ENCODE measurements around the gene VARS1.

Gene VARS1

DNA sequence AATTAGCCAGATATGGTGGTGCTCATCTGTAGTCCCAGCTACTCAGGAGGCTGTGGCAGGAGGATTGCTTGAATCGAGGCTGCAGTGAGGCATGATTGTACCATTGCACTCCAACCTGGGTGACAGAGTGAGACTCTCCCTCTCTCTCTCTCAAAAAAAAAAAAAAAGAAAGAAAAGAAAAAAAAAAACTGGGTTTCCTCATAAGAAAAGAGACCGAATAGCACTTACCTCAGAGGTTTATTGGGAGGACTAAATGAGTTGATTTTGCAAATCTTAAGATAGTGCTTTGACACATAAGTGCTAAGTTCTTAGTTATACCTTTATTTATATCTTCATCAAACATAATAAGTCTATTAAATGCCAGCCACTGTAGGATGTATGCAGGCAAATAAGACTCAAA lies 24.7 kb downstream of the VARS1 start:
- TF ChIP-seq ARNT (IDR thresholded peaks at IDR 0.05) (no peak), CTBP1 (IDR thresholded peaks at IDR 0.05; ENCODE audit: borderline replicate concordance) (no peak), ZNF384 (IDR thresholded peaks at IDR 0.05) (0 out of 2 replicates have a peak, but pooled peaks have one; percentile 45), FOXK2 (IDR thresholded peaks at IDR 0.05) (no peak), LEF1 (IDR thresholded peaks at IDR 0.05; ENCODE audit: borderline replicate concordance) (no peak)
- no peak for DNase-seq (ENCODE audit: extremely low spot score)
- ChIA-PET POLR2A (interaction anchor here (0.6 to 1.2 kb wide), 2 partner anchors 41 to 70 kb away, joined by 4 to 7 read pairs; no protein-coding TSS in a partner anchor), CTCF (interaction anchor here (0.9 to 3.1 kb wide), 4 partner anchors 20 to 172 kb away, joined by 3 to 13 read pairs (median 8); partner anchors contain the start of gene DDAH2)

DNA sequence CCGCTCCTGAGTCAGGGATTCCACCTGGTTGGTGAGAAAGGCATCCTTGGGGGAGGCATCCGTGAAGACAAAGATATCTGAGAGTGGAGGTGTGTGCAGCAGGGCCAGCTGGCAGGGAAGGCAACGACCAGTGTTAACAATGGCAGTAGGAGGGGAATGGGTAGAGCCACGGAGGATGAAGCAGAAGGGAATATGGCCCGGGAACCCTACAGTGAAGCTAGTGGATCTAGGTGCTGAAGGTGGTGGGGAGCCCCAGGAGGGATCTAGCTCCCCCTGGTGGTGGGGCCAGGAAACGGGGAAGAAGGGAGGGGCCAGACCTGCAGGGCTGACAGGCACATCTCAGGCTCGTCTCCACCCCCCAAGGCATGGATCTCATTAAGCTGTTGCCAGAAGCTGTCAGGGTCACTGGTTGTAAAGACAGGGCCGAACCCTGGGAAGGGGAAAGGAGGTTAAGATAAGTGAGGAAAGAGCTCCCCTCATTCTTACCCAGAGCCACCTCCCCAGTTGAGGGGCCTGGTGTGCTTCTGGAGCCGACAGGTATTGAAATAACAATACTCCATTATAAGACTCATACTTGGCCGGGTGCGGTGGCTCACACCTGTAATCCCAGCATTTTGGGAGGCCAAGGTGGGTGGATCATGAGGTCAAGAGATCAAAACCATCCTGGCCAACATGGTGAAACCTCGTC lies 25.7 kb downstream of the VARS1 start:
- DNase-seq (ENCODE audit: extremely low spot score): peak; percentile 95
- ChIA-PET CTCF (interaction anchor here (0.5 to 3.1 kb wide), 21 partner anchors 9 to 171 kb away, joined by 3 to 19 read pairs (median 4); partner anchors contain the start of genes ABHD16A, DDAH2, LY6G5C and MSH5), POLR2A (interaction anchor here (0.6 to 1.4 kb wide), 8 partner anchors 30 to 105 kb away, joined by 3 to 8 read pairs (median 5); partner anchors contain the start of genes CLIC1, GPANK1, HSPA1A and HSPA1B)
- TF ChIP-seq, protein P1, sequence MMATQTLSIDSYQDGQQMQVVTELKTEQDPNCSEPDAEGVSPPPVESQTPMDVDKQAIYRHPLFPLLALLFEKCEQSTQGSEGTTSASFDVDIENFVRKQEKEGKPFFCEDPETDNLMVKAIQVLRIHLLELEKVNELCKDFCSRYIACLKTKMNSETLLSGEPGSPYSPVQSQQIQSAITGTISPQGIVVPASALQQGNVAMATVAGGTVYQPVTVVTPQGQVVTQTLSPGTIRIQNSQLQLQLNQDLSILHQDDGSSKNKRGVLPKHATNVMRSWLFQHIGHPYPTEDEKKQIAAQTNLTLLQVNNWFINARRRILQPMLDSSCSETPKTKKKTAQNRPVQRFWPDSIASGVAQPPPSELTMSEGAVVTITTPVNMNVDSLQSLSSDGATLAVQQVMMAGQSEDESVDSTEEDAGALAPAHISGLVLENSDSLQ (IDR thresholded peaks at IDR 0.05): peak; percentile 76
- no peak for TF ChIP-seq FOXA1 (IDR thresholded peaks at IDR 0.05)

DNA sequence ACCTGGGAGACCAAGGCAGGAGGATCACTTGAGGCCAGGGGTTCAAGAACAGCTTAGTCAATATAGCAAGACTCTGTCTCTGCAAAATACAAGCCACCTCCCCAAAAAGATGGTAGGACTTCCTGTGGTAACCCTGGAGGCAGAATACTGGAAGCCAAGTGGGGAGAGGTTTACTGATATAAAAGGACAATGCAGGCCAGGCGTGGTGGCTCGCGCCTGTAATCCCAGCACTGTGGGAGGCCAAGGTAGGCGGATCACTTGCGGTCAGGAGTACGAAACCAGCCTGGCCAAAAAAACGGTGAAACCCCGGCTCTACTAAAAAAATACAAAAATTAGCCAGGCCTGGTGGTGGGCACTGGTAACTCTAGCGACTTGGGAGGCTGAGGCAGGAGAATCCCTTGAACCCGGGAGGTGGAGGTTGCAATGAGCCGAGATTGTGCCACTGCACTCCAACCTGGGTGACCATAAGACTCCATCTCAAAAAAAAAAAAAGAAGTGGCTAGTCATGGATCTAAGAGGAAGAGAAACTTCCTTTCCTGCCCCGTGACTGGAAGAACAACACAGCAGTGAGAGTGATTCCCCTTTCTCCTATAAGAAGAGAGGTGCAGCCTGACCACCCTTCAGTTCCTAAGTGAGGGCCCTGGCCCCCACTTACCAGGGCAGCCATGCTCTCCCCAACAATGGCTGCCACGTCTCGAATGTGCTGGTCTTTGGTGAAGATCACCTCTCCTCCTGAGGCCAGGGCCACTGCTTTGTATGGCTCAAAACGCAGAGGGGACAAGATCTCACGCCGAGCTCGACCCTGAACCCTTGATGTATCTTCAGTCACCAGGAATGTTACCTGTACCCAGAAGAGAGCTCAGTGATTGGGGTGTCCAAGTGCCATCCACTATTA lies 26.9 kb downstream of the VARS1 start:
- POLR2A ChIA-PET: interaction anchor here (1.4 kb wide), 1 partner anchor 59 kb away, joined by 7 read pairs; the partner anchor contains the start of gene HSPA1B
- TF ChIP-seq NFRKB (IDR thresholded peaks at IDR 0.05) (no peak), LEF1 (IDR thresholded peaks at IDR 0.05; ENCODE audit: borderline replicate concordance) (no peak), SP1 (IDR thresholded peaks at IDR 0.05) (no peak), ZNF384 (IDR thresholded peaks at IDR 0.05) (no peak), FOXA1 (IDR thresholded peaks at IDR 0.05) (no peak), FOXK2 (IDR thresholded peaks at IDR 0.05) (no peak), HDGF (IDR thresholded peaks at IDR 0.05; ENCODE audit: borderline replicate concordance) (no peak), ELF4 (IDR thresholded peaks at IDR 0.05) (no peak), SUZ12 (IDR thresholded peaks at IDR 0.05) (no peak), FOXM1 (IDR thresholded peaks at IDR 0.05; ENCODE audit: borderline replicate concordance) (no peak), ARNT (IDR thresholded peaks at IDR 0.05) (no peak), CTBP1 (IDR thresholded peaks at IDR 0.05; ENCODE audit: borderline replicate concordance) (no peak), TARDBP (IDR thresholded peaks at IDR 0.05) (no peak), L3MBTL2 (conservative IDR thresholded peaks at IDR 0.05) (no peak)
- TF ChIP-seq, protein P1 (IDR thresholded peaks at IDR 0.05): no peak
- CTCF ChIA-PET: interaction anchor here (0.6 to 3.1 kb wide), 9 partner anchors 16 to 88 kb away, joined by 3 to 19 read pairs (median 7); partner anchors contain the start of genes ABHD16A, DDAH2, LY6G5C and MSH5
- DNase-seq (ENCODE audit: extremely low spot score): no peak

DNA sequence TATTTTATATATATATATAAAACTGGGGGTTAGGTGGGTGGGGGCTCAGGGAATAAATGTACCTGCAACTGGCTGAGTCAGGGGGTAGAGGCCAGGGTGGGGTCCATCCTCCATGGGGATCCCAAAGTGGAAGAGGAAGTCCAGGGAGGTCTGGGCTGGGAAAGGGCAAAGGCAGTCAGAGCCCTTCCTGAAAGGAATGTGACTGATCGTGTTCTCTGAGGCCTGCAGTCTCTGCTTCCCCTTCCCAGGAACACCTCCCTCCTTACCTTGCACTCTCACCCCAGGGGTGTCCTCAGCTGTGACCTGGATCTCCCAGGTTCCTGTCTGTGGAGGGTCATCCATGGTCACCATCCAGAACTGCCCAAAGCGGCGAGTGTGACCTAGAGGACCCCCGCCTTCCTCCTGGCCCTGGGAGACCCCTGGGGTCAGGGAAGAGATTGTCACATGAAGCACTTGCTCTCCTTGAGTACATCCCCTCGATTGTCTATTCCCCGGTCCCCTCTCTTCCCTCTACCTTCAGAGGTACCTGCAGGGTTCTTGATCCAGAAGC lies 28.4 kb downstream of the VARS1 start:
- no peak for DNase-seq (ENCODE audit: extremely low spot score)
- POLR2A ChIA-PET: interaction anchor here (1.7 kb wide), 1 partner anchor 60 kb away, joined by 5 read pairs; the partner anchor contains the start of gene HSPA1B
- CTCF ChIA-PET: no interaction called here
- TF ChIP-seq FOXM1 (IDR thresholded peaks at IDR 0.05; ENCODE audit: borderline replicate concordance): no peak
- no peak for TF ChIP-seq CTBP1 (IDR thresholded peaks at IDR 0.05; ENCODE audit: borderline replicate concordance)
- no peak for TF ChIP-seq NFRKB (IDR thresholded peaks at IDR 0.05)
- no peak for TF ChIP-seq ZNF384 (IDR thresholded peaks at IDR 0.05)
- TF ChIP-seq FOXA1 (IDR thresholded peaks at IDR 0.05): no peak
- TF ChIP-seq ARNT (IDR thresholded peaks at IDR 0.05): no peak
- TF ChIP-seq BHLHE40 (IDR thresholded peaks at IDR 0.05; ENCODE audit: borderline replicate concordance): no peak
- no peak for TF ChIP-seq LEF1 (IDR thresholded peaks at IDR 0.05; ENCODE audit: borderline replicate concordance)
- TF ChIP-seq SP1 (IDR thresholded peaks at IDR 0.05): no peak

DNA sequence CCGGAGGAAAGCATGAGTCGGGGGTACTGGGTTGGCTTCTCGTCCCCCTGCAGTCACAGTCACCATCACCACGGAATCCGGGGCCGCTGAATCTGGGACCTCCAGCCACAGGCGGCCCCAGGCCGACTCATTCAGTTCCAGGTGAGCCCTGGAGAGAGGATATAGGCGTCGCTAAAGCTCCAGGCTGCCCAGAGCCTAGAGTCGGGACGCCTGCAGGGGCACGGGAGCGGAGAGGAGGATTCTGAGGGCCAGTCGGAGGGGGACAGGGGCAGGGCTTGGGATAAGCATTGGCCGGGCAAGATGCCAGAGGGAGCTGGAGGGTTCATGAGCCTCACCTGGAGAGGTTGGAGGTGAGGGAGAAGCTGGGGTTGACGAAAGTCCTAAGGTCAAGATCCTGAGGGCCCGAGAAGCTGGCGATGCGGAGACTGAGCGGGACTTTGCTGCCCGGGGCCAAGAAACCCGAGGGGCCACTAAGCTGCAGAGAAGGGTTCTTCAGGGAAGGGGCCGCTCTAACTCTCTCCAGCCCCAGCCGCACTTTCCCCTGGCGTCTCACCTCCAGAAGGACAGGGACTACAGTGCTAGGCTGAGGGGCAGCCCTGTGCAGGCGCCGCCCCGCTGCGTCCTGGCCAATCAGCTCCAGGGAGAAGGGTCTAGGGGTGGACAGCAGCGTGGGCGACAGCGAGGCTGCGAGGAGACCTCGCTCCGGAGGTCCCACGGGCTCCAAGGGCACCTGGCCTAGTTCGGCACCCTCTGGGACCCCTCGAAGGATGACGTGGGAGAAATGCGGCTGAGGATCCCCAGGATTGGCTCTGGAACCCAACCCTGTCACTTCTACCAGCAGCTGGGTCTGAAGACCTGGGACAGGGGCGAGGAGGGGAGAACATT lies 29.4 kb downstream of the VARS1 start:
- ChIA-PET POLR2A (interaction anchor here (0.8 to 1.7 kb wide), 3 partner anchors 9 to 61 kb away, joined by 3 to 5 read pairs (median 5); partner anchors contain the start of gene HSPA1B), CTCF (no interaction called here)
- TF ChIP-seq ZNF384 (IDR thresholded peaks at IDR 0.05) (no peak), SUZ12 (IDR thresholded peaks at IDR 0.05) (no peak), ARNT (IDR thresholded peaks at IDR 0.05) (no peak), CTBP1 (IDR thresholded peaks at IDR 0.05; ENCODE audit: borderline replicate concordance) (no peak), SP1 (IDR thresholded peaks at IDR 0.05) (no peak), FOXK2 (IDR thresholded peaks at IDR 0.05) (no peak), L3MBTL2 (conservative IDR thresholded peaks at IDR 0.05) (no peak), FOXM1 (IDR thresholded peaks at IDR 0.05; ENCODE audit: borderline replicate concordance) (no peak), ELF4 (IDR thresholded peaks at IDR 0.05) (no peak), HDGF (IDR thresholded peaks at IDR 0.05; ENCODE audit: borderline replicate concordance) (no peak), NFRKB (IDR thresholded peaks at IDR 0.05) (no peak), LEF1 (IDR thresholded peaks at IDR 0.05; ENCODE audit: borderline replicate concordance) (no peak), TARDBP (IDR thresholded peaks at IDR 0.05) (no peak), FOXA1 (IDR thresholded peaks at IDR 0.05) (no peak), BHLHE40 (IDR thresholded peaks at IDR 0.05; ENCODE audit: borderline replicate concordance) (no peak)
- TF ChIP-seq, protein P1 (IDR thresholded peaks at IDR 0.05): no peak
- no peak for DNase-seq (ENCODE audit: extremely low spot score)
